ENCODE results near the gene AREL1. TPM values are rescaled to one million over a fixed set of nuclear protein-coding genes. Genes with fewer than 3 reads are reported as not detected.

The AREL1 gene
- total RNA-seq, 1 donor from 2014 or later: 27.6 TPM

- no peak for DNase-seq
Observed at GRCh38 chr14:74697543-74697942, 15.3 kb downstream of the AREL1 start.

GRCh38 chr14:74697011-74697410 is 15.9 kb downstream of the AREL1 start:
- DNase-seq: no peak

DNA sequence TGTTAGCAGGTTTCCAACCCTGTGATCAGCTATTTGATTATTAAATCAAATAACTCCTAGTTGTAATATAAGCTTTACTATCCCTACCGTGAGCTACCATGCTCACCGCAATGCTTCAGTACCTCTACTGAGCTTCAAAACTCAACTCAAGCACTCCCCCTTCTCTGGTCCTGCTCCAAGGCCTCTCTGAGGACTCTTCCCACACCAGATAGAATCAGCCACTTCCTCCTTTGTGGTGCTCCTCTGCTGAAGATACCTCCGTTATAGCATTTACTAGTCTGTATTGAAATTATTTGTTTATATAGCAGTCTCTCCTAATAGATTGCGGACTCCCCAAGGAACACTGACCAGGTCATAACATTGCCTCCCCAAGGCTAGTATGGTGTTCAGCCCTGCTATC is 17.5 kb downstream of the AREL1 start:
- no peak for DNase-seq

DNA sequence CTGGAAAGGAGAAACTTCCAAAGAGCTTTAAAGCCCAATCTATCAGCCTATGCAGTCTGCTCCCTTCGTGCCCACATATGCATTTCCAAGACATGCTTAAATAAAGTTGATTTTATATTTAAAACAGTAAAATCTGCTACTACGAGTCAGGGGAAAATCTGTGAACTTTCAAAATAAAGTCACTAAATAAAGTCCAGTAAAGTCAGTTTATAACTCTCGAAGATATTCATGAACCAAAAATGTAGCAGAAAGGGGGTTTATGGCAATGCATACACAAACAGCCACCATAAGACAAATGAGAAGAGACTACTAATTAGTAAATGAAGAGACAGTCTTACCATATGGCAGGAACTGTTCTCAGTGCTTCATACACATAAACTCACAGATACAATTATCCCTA is 19.7 kb downstream of the AREL1 start:
- DNase-seq: no peak

DNA sequence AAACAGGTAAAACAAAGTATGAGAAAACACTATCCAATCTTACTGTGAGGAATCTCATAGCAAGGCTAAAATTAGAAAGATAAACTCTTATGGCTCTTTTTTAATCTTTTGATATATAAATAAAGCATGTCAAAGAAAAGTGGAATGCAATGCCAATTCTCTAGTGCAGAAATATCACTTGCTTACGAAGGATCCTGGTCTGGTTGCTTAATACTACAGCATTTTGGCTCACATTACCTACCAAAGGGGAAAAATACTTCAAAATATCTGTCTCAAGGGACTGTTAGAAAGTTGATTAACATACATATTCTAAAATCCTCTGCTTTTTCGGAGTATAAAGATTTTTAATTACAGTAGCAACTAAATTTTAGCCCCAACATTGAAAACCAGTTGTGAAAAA is 21.4 kb downstream of the AREL1 start:
- DNase-seq: no peak

DNA sequence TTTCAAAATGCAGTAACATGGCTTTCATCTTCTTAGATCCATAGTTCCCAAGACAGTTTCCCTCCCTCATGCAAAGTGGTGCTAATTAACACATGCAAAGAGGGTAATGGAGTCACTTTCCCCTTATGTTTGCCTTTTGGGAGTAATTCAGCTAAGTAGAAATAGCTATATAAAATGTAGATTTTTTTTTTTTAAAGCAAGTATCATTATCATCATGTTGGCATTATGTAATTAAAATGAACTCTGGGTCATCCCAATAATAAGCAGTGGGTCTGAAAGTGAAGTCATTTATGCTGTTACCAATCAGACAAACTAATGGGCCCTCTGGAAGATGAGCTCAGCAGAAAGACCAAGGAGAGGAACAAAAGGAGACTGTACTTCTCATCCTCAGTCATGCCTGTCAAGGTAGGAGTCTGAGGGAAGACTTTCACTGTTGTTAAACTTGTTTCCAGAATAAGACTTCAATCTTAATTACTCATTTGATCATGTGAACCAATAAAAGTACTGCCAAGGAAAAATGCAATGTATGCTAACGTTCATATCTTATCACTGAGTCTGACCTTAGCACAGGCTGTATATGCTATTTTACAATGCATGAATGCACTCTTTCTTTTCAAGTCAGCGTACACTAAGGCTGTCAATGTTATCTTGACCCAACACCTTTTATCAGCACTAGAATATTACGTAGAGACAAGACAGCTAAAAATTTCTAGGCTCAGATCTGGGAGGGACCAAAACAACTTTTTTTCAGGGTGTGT is 26.8 kb downstream of the AREL1 start:
- DNase-seq: no peak

DNA sequence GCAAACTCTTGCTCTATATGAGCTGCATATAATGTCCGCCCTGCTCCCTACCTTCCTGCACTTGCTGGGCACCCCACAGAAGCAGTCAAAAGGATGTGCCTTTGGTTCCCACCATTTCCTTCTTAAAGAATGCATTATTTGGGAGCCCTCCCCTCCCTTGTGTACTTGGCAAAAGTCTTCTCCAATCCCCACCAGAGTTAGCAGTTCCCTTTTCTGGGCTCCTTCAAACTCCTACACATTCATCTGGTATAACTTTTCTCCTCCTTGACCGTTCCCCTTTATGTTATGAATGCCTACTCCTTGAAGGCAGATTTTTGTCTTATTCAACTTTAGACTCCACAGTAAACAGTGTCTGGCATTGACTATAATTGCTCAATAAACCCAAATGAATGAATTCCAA is 27.8 kb downstream of the AREL1 start:
- DNase-seq: no peak

GRCh38 chr14:74684434-74684833 is 28.4 kb downstream of the AREL1 start:
- DNase-seq: no peak

DNA sequence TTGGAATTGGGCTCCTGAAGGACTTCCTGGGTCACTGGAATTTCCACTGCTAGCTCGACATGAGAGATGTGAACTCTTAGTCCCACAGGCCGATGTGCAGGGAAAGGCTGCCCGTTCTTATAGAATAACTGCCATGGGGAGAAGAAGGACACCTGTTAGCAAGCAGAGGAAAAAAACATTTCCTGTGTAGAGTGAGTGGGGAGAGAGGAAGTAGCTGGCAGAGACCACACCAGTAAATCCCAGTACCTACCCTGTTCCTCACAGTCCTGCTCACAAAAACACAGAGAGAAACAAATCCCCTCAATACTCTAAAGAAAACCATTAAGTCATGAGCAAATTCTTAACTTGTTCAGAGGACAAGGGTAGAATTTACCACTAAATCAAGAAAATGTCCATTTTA is 29.5 kb downstream of the AREL1 start:
- DNase-seq: peak; percentile 42

- DNase-seq: no peak
Observed at GRCh38 chr14:74682169-74682952, 30.5 kb downstream of the AREL1 start.

DNA sequence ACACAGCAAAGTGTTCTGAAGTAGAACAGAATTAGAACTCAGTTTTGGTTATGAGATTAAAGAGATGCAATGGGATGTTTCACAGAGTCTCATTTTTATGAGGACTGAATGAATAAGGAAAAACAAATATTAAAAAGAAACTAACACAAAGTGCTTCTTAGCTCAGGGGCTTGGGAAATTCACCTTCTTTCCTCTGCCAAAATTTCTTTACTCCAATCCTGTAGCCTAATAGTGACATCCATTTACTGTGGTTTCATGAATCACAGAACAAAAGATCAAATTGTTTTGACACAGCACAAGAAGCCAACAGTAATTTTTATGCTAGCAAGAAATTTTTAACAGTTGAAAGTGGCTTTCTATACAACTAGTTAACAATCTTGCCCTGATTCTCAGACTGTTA is 37.7 kb downstream of the AREL1 start:
- DNase-seq: no peak

DNA sequence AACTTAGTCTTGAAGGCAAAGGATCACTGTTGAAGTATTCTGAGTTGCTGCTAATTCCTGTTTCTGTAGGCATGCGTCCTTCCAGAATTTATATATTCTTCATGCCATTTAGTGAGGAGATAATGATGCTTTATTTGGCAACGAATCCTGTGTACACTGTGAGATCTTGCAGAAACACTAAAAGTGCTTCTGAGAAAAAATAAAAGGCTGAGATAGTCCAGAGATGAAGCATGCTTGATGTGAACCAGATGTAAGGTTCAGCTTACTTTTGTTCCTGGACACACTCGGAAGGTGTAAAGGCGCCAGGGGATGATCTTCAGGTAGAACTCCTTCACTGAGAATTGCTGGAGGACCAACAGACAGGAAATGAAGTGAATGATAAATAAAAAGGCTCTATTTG is 39.1 kb downstream of the AREL1 start:
- DNase-seq: no peak

DNA sequence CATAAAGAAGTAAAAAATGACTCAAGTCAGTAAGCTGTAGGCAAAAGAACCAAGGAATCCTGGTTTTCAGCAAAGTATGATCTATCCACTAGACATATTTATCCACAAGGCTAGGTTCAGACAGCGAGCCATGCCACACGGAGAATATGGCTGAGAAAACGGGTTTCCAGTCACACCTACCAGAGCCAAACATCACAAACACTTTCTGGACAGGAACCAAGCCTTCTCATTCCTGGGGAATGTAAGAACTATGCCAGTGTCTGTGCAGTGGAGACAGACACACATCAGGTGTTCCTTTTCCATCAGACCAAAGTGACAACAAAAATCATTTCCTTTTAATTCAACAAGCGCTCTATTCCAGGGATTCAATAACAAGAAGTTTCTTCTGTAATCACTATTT is 41.1 kb downstream of the AREL1 start:
- peak; percentile 82 for DNase-seq

DNA sequence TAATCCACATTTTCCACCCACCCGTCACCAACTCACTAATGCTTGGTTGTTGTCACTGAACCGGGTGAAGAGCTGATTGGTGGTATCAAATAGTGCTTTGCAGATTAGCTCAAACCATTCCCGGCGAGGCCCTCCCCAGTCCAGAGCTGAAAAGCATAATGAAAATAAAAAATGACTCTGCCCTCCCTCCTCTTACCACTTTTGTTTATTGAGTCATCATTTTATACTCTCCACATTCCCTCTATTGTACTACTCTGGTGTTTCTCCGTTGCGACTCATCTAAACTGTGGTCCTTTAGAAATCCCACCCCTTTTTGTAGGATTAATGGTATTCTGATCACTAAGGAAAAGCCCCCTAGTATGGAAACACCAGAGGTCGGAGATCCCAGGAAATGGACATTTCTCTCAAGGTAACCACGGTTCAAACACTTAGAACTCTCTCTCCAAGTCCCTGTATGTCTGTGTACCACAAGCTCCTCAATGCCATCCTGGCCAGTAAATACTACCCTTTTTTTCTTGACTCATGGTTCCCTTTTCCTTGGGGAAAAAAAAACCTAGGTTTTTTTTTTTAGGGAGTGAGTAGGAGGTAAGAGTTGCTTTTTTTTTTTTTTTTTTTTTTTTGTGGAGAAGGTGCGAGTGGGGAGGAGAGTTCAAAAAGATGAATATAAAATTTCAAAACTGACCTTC is 42.0 kb downstream of the AREL1 start:
- DNase-seq: no peak

GRCh38 chr14:74669846-74670245 is 43.0 kb downstream of the AREL1 start:
- no peak for DNase-seq

DNA sequence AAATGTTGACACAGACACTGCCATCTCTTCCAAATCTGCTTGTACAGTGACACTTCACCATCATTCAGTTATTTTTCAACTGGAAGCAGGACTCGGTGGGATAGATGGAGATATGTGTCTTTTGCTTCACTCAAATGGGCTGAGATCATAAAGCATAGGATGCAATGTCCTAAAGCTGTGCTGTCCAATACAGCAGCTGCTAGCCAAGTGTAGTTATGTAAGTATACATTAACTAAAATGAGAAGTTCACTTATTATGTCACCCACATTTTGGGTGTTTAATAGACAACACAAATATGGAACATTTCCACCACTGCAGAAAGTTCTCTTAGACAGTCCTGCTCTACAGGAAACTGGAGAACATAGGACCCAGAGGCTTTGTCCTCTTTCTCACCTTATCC is 43.6 kb downstream of the AREL1 start:
- no peak for DNase-seq

DNA sequence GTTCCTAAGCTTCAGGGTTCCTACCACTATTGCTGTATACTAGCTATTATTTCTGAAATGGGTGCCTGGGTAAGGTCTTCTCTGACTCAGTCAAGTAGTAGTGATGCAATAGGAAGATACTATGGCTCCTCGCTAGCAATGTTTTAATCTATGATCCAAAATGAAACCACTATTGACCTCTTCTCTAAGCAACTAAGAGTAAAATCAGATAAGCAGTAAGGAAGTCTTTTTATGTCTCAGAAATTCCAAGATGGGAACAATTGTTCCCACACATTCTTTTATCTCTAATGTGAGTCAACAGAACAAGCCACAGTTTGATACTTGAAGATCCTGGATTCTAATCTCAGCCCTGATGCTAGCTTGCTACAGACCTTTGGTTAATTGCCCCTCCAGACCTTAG is 45.1 kb downstream of the AREL1 start:
- peak; percentile 56 for DNase-seq

DNA sequence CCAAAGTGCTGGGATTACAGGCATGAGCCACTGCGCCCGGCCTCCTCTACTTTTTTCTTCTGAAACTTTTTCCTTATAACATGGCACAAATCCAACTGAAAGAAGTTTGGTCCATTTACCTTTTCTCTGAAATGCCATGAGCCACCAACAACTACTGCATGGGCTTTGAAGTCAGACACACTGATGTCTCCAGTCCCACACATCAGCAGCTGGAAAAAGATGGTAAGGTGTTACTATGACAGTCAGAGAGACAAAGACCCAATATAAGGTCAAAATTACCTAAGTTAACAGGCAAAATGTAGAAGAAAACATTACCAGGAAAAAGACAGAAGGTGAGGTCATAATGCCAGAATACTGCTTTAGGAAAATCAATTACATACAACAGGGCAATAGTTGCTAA is 48.2 kb downstream of the AREL1 start:
- DNase-seq: no peak

- DNase-seq: no peak
Observed at GRCh38 chr14:74663884-74664283, 49.0 kb downstream of the AREL1 start.

- no peak for DNase-seq
Observed at GRCh38 chr14:74661726-74662450, 51.0 kb downstream of the AREL1 start.

DNA sequence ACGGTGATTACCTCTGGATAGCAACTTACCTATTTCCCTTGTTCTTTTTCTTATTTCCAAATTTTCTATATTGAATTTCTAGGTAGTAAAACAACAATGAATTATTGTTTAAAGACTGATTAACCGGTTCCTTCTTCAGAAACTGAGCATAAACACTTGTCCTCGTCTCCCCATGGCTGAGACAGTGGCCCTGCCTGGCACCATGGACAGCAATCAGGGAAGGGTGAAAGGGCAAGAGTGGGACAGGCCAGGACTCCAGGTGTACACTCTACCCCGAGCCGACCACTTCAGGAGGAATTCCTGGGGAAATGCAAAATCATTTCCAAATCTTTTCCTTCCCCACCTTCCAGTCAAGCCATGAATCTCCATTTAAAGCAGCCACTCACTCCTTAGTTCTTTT is 52.0 kb downstream of the AREL1 start:
- DNase-seq: no peak

- DNase-seq: peak; percentile 28
Observed at GRCh38 chr14:74660167-74660566, 52.7 kb downstream of the AREL1 start.

GRCh38 chr14:74658535-74659131 is 54.2 kb downstream of the AREL1 start:
- DNase-seq: peak; percentile 52
